ENCODE data around the gene ZNF212.

DNA sequence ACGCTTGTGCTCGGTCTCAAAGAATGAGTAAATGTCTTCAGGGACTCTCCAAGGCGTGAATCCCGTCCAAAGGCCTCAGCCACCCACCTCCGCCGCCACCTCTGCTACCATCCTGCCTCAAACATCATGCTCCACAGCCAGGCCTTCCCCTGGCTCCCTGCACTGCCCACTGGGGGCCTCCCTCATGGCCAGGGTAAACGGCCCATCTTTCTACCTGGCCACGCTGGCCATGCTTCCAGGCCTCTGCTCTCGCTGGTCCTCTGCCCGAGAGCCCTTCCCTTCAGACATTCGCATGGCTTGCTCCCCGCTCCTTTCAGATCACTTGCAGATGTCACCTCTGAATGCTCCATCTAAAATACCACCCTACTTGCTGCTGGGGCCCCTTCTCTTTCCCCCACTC, 62.8 kb downstream of the ZNF212 start:
- TF ChIP-seq, protein P1, sequence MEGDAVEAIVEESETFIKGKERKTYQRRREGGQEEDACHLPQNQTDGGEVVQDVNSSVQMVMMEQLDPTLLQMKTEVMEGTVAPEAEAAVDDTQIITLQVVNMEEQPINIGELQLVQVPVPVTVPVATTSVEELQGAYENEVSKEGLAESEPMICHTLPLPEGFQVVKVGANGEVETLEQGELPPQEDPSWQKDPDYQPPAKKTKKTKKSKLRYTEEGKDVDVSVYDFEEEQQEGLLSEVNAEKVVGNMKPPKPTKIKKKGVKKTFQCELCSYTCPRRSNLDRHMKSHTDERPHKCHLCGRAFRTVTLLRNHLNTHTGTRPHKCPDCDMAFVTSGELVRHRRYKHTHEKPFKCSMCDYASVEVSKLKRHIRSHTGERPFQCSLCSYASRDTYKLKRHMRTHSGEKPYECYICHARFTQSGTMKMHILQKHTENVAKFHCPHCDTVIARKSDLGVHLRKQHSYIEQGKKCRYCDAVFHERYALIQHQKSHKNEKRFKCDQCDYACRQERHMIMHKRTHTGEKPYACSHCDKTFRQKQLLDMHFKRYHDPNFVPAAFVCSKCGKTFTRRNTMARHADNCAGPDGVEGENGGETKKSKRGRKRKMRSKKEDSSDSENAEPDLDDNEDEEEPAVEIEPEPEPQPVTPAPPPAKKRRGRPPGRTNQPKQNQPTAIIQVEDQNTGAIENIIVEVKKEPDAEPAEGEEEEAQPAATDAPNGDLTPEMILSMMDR (IDR thresholded peaks at IDR 0.05) = no peak
- TF ChIP-seq EP300 (IDR thresholded peaks at IDR 0.05) (no peak), POLR2A (IDR thresholded peaks at IDR 0.05) (no peak)

Data from tibial nerve (tissue), 4 donors.